GM12892 (cell line): ENCODE measurements around the gene TMPRSS4.

Experiments
- POLR2A ChIP-seq: IDR thresholded peaks from 2 replicates; pipeline ENCODE4 v1.6.1; 2011; ENCODE audit warnings: low read depth, low read length, control low read depth
- POLR2AphosphoS5 ChIP-seq: IDR thresholded peaks from 2 replicates; pipeline ENCODE4 v1.6.1; 2011; ENCODE audit warnings: low read depth, low read length, control low read depth
- TAF1 ChIP-seq: IDR thresholded peaks from 2 replicates; pipeline ENCODE4 v1.6.1; 2011; ENCODE audit warnings: low read depth, mild to moderate bottlenecking, control low read depth, low read length, borderline replicate concordance

GRCh38 chr11:118148856-118149255, 72.0 kb downstream of the TMPRSS4 start:
- TF ChIP-seq POLR2A (no peak), TAF1 (no peak), POLR2AphosphoS5 (no peak)
